Measurements from ENCODE around the gene CNNM2. TPM values are rescaled to one million over a fixed set of nuclear protein-coding genes. Genes with fewer than 3 reads are reported as not detected.

CNNM2 gene
- total RNA-seq, 2 donors from 2014 or later: 3.4 to 5.3 TPM

DNA sequence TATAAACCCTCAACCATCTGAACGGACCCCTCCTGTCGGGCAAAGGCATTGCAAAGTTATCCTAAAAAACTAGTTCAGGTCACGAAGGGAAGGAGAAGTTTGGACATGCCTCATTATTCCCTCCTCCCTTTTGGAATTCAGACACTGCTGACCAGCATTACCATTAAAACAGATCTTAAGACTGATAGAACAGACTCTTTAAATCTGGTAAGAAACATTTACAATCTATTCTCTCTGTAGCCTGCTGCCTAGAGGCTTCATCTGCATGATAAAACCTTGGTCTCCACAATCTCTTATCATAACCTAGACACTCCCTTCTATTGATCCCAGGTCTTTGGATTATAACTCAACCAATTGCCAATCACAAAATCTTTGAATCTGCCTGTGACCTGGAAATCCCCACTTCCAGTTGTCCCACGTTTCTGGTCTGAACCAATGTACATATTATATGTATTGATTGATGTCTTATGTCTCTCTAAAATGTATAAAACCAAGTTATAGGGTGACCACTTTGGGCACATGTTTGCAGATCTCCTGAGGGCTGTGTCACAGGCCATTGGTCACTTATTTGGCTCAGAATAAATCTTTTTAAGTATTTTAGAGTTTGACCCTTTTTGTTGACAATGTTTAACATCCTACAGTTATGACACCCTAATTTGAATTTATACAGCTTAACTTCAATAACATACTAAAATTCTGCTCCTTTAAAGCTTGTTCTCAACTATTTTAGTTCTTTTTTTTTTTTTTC, 23.5 kb upstream of the CNNM2 start:
- H3K36me3 ChIP-seq (replicated peaks in 1 of 2; ENCODE audit: insufficient read depth in 1 of 2, low read depth in 2 of 2): no peaks in the 10 kb centered on the region
- 82 to 83% methylated on average over 4 of the region's 4 CpGs for WGBS, 2 donors

DNA sequence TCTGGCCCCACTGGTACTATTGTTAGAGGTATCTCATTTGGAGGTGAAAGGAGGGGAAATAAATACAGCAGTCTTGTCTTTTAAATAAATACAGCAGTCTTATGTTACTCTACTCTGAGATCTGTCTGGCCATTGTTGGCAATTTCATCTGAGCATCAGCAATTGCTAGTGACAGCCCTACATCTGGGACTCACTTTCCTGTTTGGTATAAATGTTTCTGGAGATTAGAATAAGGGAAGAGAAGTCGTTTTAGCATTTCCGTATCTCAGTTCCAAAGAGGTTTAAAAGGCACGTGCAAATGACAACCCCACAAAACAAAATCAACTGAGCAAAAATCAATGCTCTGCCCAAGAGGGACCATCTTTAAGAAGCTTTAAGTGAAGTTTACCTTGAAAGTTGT, 18.1 kb upstream of the CNNM2 start:
- intact Hi-C loops (cut with DNase I): loop anchor here (10.0 kb wide), 1 partner anchor 175 kb away; no protein-coding TSS in a partner anchor
- DNase-seq (no peak), ATAC-seq (no peak)
- Histone ChIP-seq H3K27me3 (no peaks in the 10 kb centered on the region), H3K27ac (no peak overlapping the region), H3K4me1 (no peaks in the 10 kb centered on the region), H3K36me3 (replicated peaks in 1 of 2; ENCODE audit: insufficient read depth in 1 of 2, low read depth in 2 of 2) (no peaks in the 10 kb centered on the region), H3K9me3 (no peaks in the 10 kb centered on the region), H3K4me3 (no peak overlapping the region)
- whole genome bisulfite sequencing, 2 donors: 55 to 70% methylated on average over 3 of the region's 3 CpGs
- TF ChIP-seq, protein P1, sequence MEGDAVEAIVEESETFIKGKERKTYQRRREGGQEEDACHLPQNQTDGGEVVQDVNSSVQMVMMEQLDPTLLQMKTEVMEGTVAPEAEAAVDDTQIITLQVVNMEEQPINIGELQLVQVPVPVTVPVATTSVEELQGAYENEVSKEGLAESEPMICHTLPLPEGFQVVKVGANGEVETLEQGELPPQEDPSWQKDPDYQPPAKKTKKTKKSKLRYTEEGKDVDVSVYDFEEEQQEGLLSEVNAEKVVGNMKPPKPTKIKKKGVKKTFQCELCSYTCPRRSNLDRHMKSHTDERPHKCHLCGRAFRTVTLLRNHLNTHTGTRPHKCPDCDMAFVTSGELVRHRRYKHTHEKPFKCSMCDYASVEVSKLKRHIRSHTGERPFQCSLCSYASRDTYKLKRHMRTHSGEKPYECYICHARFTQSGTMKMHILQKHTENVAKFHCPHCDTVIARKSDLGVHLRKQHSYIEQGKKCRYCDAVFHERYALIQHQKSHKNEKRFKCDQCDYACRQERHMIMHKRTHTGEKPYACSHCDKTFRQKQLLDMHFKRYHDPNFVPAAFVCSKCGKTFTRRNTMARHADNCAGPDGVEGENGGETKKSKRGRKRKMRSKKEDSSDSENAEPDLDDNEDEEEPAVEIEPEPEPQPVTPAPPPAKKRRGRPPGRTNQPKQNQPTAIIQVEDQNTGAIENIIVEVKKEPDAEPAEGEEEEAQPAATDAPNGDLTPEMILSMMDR (IDR thresholded peaks at IDR 0.05): no peak
- TF ChIP-seq POLR2A (IDR thresholded peaks at IDR 0.05): no peak

More for the DNA sequence above, 23.5 kb upstream of the CNNM2 start:
- intact Hi-C loops (cut with DNase I): loop anchor here (5.0 kb wide), 1 partner anchor 62 kb away; no protein-coding TSS in a partner anchor
- no peak for DNase-seq
- Histone ChIP-seq H3K4me1 (no peaks in the 10 kb centered on the region), H3K27ac (no peak overlapping the region), H3K9me3 (no peaks in the 10 kb centered on the region), H3K27me3 (no peaks in the 10 kb centered on the region), H3K4me3 (no peak overlapping the region)
- no peak for ATAC-seq
- TF ChIP-seq, protein P1 (IDR thresholded peaks at IDR 0.05): no peak
- TF ChIP-seq POLR2A (IDR thresholded peaks at IDR 0.05): no peak

DNA sequence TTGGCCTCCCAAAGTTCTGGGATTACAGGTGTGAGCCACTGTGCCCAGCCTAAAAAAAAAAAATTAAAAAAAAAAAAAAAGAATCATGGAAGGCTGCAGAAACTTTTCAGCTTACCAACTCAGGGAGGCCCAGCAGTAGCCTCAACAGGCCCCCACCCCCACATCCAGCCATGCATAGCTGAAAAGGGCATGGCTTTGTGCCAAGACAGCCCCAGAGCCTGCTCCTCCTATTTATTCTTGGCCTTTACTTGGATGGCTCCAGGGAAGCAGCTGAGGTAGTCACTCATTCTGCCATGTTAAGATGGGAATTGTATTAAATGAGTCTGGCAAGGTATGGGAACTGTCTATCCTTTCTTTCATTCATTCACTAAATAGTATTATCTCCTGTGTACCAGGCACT, 13.7 kb upstream of the CNNM2 start:
- Histone ChIP-seq H3K4me3 (no peak overlapping the region), H3K4me1 (no peaks in the 10 kb centered on the region), H3K36me3 (replicated peaks in 1 of 2; ENCODE audit: insufficient read depth in 1 of 2, low read depth in 2 of 2) (no peaks in the 10 kb centered on the region), H3K27me3 (no peaks in the 10 kb centered on the region), H3K27ac (no peak overlapping the region), H3K9me3 (no peaks in the 10 kb centered on the region)
- ATAC-seq (no peak), DNase-seq (no peak)
- TF ChIP-seq, protein P1 (IDR thresholded peaks at IDR 0.05): no peak
- no peak for TF ChIP-seq POLR2A (IDR thresholded peaks at IDR 0.05)
- intact Hi-C loops (cut with DNase I): loop anchor here (10.0 kb wide), 1 partner anchor 180 kb away; no protein-coding TSS in a partner anchor

DNA sequence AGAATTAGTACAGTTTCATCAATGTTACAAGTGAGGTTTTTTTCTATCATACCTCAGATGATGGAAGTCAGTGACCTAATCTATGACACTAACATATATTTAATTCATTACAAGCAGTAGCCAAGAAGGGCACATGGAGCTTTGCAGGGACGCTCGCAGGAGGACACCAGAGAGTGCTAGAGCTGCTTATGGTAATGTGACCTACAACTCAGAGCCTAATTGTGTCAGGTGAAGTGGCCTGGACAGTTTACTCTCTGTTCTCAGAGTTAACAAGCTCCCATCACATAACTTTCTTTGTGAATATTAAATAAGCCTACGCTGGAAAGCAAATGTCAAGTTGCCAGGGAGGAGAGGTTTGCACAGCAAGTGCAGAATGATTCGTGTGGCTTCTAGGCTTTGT, 11.6 kb upstream of the CNNM2 start:
- Histone ChIP-seq H3K4me1 (no peaks in the 10 kb centered on the region), H3K36me3 (replicated peaks in 1 of 2; ENCODE audit: insufficient read depth in 1 of 2, low read depth in 2 of 2) (no peaks in the 10 kb centered on the region), H3K27me3 (no peaks in the 10 kb centered on the region), H3K9me3 (no peaks in the 10 kb centered on the region), H3K4me3 (no peak overlapping the region), H3K27ac (no peak overlapping the region)
- intact Hi-C loops (cut with DNase I): loop anchor here (10.0 kb wide), 1 partner anchor 182 kb away; no protein-coding TSS in a partner anchor
- DNase-seq: no peak
- TF ChIP-seq, protein P1 (IDR thresholded peaks at IDR 0.05): no peak
- TF ChIP-seq POLR2A (IDR thresholded peaks at IDR 0.05): no peak
- ATAC-seq: no peak
- WGBS, 2 donors: 74 to 89% methylated on average over 4 of the region's 4 CpGs

DNA sequence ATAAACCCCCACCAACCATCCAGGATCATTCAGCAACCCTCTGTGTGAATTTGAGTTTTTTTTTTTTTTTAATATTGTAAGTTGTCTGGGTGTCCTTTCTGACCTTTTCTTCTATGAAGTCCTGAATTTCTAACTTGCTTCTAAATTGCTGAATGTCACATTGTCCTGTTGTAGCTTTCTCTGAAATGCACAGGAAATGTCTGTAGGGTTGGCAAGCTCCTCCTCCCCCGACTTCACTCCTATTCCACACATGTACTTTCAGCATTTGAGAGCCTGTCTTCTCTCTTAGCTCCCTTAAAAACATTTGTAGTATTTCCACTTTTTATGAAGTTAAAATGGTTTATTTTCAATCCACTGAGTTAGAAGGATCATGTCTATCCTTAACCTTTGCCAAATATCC, 3.3 kb upstream of the CNNM2 start:
- intact Hi-C loops (cut with DNase I): loop anchor here (5.0 kb wide), 2 partner anchors 153 to 328 kb away; no protein-coding TSS in a partner anchor
- WGBS, 2 donors: 63 to 64% methylated on average over 1 of the region's 1 CpG

More for the DNA sequence above, 3.3 kb upstream of the CNNM2 start:
- no peak overlapping the region for H3K4me3 ChIP-seq
- H3K4me1 ChIP-seq: peaks cover 22% of the 10 kb centered on the region
- no peak overlapping the region for H3K27ac ChIP-seq
- ATAC-seq (no peak), DNase-seq (no peak)
- no peaks in the 10 kb centered on the region for H3K9me3 ChIP-seq
- H3K27me3 ChIP-seq: no peaks in the 10 kb centered on the region
- H3K36me3 ChIP-seq (replicated peaks in 1 of 2; ENCODE audit: insufficient read depth in 1 of 2, low read depth in 2 of 2): no peaks in the 10 kb centered on the region
- TF ChIP-seq, protein P1 (IDR thresholded peaks at IDR 0.05): no peak
- TF ChIP-seq POLR2A (IDR thresholded peaks at IDR 0.05): no peak

All from body of pancreas (tissue), 4 donors.